ENCODE measurements around the gene RDX.

Gene RDX

GRCh38 chr11:110182886-110183285 lies 113.5 kb downstream of the RDX start:
- TF ChIP-seq CTCF (IDR thresholded peaks at IDR 0.05; ENCODE audit: insufficient read depth, low read depth, low read length, missing control alignments), result no peak
- peak; percentile 71 for DNase-seq (ENCODE audit: low read depth)
- no peak overlapping the region for H3K4me3 ChIP-seq (ENCODE audit: low read length)

- no peak for DNase-seq (ENCODE audit: low read depth)
- TF ChIP-seq CTCF (IDR thresholded peaks at IDR 0.05; ENCODE audit: insufficient read depth, low read depth, low read length, missing control alignments), result no peak
- H3K4me3 ChIP-seq (ENCODE audit: low read length), result no peak overlapping the region
Measured at GRCh38 chr11:110179064-110179463, 117.3 kb downstream of the RDX start.

- DNase-seq (ENCODE audit: low read depth), result no peak
- no peak overlapping the region for H3K4me3 ChIP-seq (ENCODE audit: low read length)
- TF ChIP-seq CTCF (IDR thresholded peaks at IDR 0.05; ENCODE audit: insufficient read depth, low read depth, low read length, missing control alignments), result no peak
Measured at GRCh38 chr11:110177086-110177456, 119.3 kb downstream of the RDX start.

- no peak overlapping the region for H3K4me3 ChIP-seq (ENCODE audit: low read length)
- TF ChIP-seq CTCF (IDR thresholded peaks at IDR 0.05; ENCODE audit: insufficient read depth, low read depth, low read length, missing control alignments), result no peak
- no peak for DNase-seq (ENCODE audit: low read depth)
Measured at GRCh38 chr11:110176366-110177085, 119.9 kb downstream of the RDX start.

GRCh38 chr11:110174645-110175310 lies 121.6 kb downstream of the RDX start:
- peak; percentile 45 for DNase-seq (ENCODE audit: low read depth)
- no peak overlapping the region for H3K4me3 ChIP-seq (ENCODE audit: low read length)
- no peak for TF ChIP-seq CTCF (IDR thresholded peaks at IDR 0.05; ENCODE audit: insufficient read depth, low read depth, low read length, missing control alignments)

- TF ChIP-seq CTCF (IDR thresholded peaks at IDR 0.05; ENCODE audit: insufficient read depth, low read depth, low read length, missing control alignments), result peak; percentile 96
- H3K4me3 ChIP-seq (ENCODE audit: low read length), result no peak overlapping the region
- peak; percentile 79 for DNase-seq (ENCODE audit: low read depth)
Measured at GRCh38 chr11:110173811-110174644, 122.4 kb downstream of the RDX start.

Data from epithelial cell of esophagus (primary cell).